ENCODE measurements around the gene EXT2. TPM values are rescaled to one million over a fixed set of nuclear protein-coding genes. Genes with fewer than 3 reads are reported as not detected.

EXT2 gene
- polyA plus RNA-seq, 1 donor from 2014 or later: 77.5 TPM

- no peak overlapping the region for H2AFZ ChIP-seq (ENCODE audit: low read depth, low read length)
- no peak for TF ChIP-seq EP300 (conservative IDR thresholded peaks at IDR 0.05; ENCODE audit: poor library complexity, severe bottlenecking)
- TF ChIP-seq EZH2 (IDR thresholded peaks at IDR 0.05; ENCODE audit: borderline replicate concordance, insufficient read depth, low read length, poor library complexity, severe bottlenecking): no peak
- no peak for TF ChIP-seq SMC3 (conservative IDR thresholded peaks at IDR 0.05; ENCODE audit: poor library complexity)
- TF ChIP-seq TAF1 (IDR thresholded peaks at IDR 0.05; ENCODE audit: low read depth): no peak
- TF ChIP-seq RAD21 (conservative IDR thresholded peaks at IDR 0.05): no peak
- no peak for TF ChIP-seq POLR2AphosphoS5 (IDR thresholded peaks at IDR 0.05)
- no peak for TF ChIP-seq MXI1 (conservative IDR thresholded peaks at IDR 0.05; ENCODE audit: poor library complexity, severe bottlenecking)
- TF ChIP-seq, protein P1, sequence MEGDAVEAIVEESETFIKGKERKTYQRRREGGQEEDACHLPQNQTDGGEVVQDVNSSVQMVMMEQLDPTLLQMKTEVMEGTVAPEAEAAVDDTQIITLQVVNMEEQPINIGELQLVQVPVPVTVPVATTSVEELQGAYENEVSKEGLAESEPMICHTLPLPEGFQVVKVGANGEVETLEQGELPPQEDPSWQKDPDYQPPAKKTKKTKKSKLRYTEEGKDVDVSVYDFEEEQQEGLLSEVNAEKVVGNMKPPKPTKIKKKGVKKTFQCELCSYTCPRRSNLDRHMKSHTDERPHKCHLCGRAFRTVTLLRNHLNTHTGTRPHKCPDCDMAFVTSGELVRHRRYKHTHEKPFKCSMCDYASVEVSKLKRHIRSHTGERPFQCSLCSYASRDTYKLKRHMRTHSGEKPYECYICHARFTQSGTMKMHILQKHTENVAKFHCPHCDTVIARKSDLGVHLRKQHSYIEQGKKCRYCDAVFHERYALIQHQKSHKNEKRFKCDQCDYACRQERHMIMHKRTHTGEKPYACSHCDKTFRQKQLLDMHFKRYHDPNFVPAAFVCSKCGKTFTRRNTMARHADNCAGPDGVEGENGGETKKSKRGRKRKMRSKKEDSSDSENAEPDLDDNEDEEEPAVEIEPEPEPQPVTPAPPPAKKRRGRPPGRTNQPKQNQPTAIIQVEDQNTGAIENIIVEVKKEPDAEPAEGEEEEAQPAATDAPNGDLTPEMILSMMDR (IDR thresholded peaks at IDR 0.05; ENCODE audit: poor library complexity, severe bottlenecking): no peak
- TF ChIP-seq, protein P2, sequence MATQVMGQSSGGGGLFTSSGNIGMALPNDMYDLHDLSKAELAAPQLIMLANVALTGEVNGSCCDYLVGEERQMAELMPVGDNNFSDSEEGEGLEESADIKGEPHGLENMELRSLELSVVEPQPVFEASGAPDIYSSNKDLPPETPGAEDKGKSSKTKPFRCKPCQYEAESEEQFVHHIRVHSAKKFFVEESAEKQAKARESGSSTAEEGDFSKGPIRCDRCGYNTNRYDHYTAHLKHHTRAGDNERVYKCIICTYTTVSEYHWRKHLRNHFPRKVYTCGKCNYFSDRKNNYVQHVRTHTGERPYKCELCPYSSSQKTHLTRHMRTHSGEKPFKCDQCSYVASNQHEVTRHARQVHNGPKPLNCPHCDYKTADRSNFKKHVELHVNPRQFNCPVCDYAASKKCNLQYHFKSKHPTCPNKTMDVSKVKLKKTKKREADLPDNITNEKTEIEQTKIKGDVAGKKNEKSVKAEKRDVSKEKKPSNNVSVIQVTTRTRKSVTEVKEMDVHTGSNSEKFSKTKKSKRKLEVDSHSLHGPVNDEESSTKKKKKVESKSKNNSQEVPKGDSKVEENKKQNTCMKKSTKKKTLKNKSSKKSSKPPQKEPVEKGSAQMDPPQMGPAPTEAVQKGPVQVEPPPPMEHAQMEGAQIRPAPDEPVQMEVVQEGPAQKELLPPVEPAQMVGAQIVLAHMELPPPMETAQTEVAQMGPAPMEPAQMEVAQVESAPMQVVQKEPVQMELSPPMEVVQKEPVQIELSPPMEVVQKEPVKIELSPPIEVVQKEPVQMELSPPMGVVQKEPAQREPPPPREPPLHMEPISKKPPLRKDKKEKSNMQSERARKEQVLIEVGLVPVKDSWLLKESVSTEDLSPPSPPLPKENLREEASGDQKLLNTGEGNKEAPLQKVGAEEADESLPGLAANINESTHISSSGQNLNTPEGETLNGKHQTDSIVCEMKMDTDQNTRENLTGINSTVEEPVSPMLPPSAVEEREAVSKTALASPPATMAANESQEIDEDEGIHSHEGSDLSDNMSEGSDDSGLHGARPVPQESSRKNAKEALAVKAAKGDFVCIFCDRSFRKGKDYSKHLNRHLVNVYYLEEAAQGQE (IDR thresholded peaks at IDR 0.05; ENCODE audit: borderline replicate concordance): no peak
- no peaks in the 10 kb centered on the region for H3K9me3 ChIP-seq (ENCODE audit: low read length)
- no peaks in the 10 kb centered on the region for H4K20me1 ChIP-seq (ENCODE audit: insufficient read depth)
- no peaks in the 10 kb centered on the region for H3K36me3 ChIP-seq (ENCODE audit: insufficient read depth, low read length)
- no peaks in the 10 kb centered on the region for H3F3A ChIP-seq (ENCODE audit: insufficient read depth, low read length, poor library complexity, severe bottlenecking)
- H3K27ac ChIP-seq (ENCODE audit: low read length): no peak overlapping the region
- no peak overlapping the region for H3K9ac ChIP-seq (ENCODE audit: low read length)
- H3K27me3 ChIP-seq (ENCODE audit: insufficient read depth, low read depth, low read length): no peaks in the 10 kb centered on the region
- H3K9me2 ChIP-seq (ENCODE audit: insufficient read depth, low read length): no peaks in the 10 kb centered on the region
- peaks cover 42% of the 10 kb centered on the region for H3K79me2 ChIP-seq (replicated peaks; ENCODE audit: insufficient read depth, low read length)
- H3K4me3 ChIP-seq (ENCODE audit: low read length): no peak overlapping the region
- no peak overlapping the region for H3K4me2 ChIP-seq (ENCODE audit: low read length)
Observed at GRCh38 chr11:44101098-44101497, 5.6 kb downstream of the EXT2 start.

DNA sequence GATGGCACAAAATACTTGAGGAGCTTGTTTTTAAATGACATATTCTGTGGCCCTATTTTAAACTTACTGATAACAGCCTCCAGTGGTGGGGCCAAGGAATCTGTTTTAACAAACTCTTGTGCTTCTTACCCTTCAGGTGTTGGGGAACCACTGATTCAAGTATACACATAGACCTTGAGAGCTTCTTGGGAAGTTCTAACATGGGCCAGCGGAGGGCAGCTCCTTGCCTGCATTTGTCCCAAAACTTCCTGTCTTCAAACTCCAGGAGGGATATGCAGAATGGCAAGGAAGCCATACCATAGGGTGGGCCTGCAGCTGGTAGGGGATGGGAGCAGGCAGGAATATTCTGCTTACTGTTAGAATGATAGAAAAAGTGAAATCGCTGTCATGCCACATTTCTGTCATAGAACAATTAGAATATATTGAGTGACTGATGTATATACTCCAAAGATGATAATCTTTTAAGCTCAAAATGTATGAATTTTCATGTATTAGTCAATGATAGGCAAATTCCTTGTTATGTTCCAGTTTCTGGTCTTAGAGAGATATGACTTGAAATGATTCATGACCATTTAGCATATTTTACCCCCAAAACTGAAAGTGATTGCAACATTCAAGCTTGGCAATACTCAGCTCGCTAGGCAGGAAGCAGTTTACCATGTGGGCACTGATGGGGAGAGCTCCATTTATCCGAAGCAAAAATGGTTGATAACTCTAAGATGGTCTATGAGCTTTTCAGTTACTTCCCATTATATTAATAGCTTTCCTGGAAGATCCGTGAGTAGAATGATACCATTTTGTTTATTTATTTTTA, 9.2 kb downstream of the EXT2 start:
- H3K36me3 ChIP-seq (ENCODE audit: insufficient read depth, low read length): no peaks in the 10 kb centered on the region
- no peak overlapping the region for H3K27ac ChIP-seq (ENCODE audit: low read length)
- no peak overlapping the region for H3K4me3 ChIP-seq (ENCODE audit: low read length)
- no peak overlapping the region for H2AFZ ChIP-seq (ENCODE audit: low read depth, low read length)
- H3K9me2 ChIP-seq (ENCODE audit: insufficient read depth, low read length): no peaks in the 10 kb centered on the region
- H3K27me3 ChIP-seq (ENCODE audit: insufficient read depth, low read depth, low read length): no peaks in the 10 kb centered on the region
- no peaks in the 10 kb centered on the region for H4K20me1 ChIP-seq (ENCODE audit: insufficient read depth)
- H3F3A ChIP-seq (ENCODE audit: insufficient read depth, low read length, poor library complexity, severe bottlenecking): no peaks in the 10 kb centered on the region
- H3K79me2 ChIP-seq (replicated peaks; ENCODE audit: insufficient read depth, low read length): peaks cover 16% of the 10 kb centered on the region
- H3K9ac ChIP-seq (ENCODE audit: low read length): no peak overlapping the region
- no peak overlapping the region for H3K4me2 ChIP-seq (ENCODE audit: low read length)
- H3K9me3 ChIP-seq (ENCODE audit: low read length): no peaks in the 10 kb centered on the region
- no peak for TF ChIP-seq TAF1 (IDR thresholded peaks at IDR 0.05; ENCODE audit: low read depth)
- no peak for TF ChIP-seq SMC3 (conservative IDR thresholded peaks at IDR 0.05; ENCODE audit: poor library complexity)
- TF ChIP-seq POLR2AphosphoS5 (IDR thresholded peaks at IDR 0.05): no peak
- TF ChIP-seq, protein P1 (IDR thresholded peaks at IDR 0.05; ENCODE audit: poor library complexity, severe bottlenecking): no peak
- TF ChIP-seq EP300 (conservative IDR thresholded peaks at IDR 0.05; ENCODE audit: poor library complexity, severe bottlenecking): no peak
- TF ChIP-seq, protein P2 (IDR thresholded peaks at IDR 0.05; ENCODE audit: borderline replicate concordance): no peak
- TF ChIP-seq RAD21 (conservative IDR thresholded peaks at IDR 0.05): no peak
- TF ChIP-seq EZH2 (IDR thresholded peaks at IDR 0.05; ENCODE audit: borderline replicate concordance, insufficient read depth, low read length, poor library complexity, severe bottlenecking): no peak
- no peak for TF ChIP-seq MXI1 (conservative IDR thresholded peaks at IDR 0.05; ENCODE audit: poor library complexity, severe bottlenecking)

All from neural cell (in vitro differentiated cells).